Activated CD8-positive, alpha-beta memory T cell treated with anti-CD3 and anti-CD28 coated beads, Interleukin-2, amount 50 U/mL, for 4 hours (primary cell): ENCODE measurements around the gene CADM2.
"Not testable (repeated sequence)": the region's sequence is repeated elsewhere in the genome, so short reads cannot be mapped to it uniquely, and the experiment has no call there.

Experiments
- DNase-seq: peaks from one replicate; pipeline ENCODE4 v3.0.0-alpha.2; 2020

Gene CADM2

DNA sequence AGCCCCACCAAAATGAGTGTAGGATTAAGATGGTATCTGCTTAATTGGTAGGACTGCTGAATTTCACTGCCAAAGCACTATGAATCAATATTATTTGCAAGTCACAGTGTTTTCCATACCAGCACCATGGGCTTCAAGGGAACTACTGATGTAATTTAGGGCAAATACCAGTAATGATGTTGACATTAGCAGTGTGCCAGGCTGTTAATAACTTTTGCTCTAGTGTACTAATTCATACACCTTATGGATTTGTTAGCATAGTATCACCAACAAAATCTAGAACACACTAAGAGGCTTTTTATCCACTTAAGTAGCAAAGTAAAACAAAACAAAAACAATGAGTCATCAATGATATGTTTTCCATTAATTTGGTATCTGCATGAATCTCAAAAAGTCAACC, 888.2 kb downstream of the CADM2 start:
- DNase-seq = no peak

DNA sequence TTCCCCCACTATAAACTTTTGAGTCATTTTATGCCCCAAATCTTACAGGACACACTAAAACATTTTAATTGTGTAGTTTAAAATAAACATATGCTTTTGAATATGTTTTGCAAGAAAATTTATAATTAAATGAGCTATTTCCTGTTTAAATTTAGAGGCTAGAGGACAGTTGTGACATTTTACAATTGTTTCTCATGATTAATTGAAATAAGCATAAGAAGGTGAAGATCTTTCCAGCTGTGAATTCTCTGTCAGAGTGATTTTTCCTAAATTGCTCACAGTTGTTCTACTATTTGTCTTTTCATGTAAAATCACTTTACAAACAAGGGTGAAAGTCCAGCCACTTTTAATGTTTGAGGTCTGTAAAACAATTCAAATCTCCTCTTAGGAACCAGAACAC, 892.3 kb downstream of the CADM2 start:
- DNase-seq = no peak

DNA sequence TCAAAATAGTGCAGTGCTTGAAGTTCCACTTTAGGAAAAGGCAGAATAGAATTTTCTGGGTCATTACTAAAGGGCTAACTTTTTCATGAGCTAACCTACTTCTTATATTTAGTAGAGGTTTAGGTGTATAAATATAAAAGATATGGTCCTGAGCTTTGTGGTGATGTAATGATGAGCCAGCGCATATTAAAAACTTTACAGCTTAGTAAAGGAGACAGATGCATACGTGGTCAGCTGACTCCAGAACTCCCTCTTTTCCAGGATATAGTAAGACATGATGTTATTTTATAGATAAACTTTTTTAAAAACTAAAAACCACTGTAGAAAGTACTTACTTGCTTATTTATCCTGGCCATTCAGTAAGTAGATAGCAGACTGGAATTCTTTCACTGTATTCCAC, 895.0 kb downstream of the CADM2 start:
- no peak for DNase-seq

GRCh38 chr3:85862893-85863455, 904.2 kb downstream of the CADM2 start:
- no peak for DNase-seq

GRCh38 chr3:85864896-85865295, 906.1 kb downstream of the CADM2 start:
- no peak for DNase-seq

- DNase-seq = no peak
These were observed 908.3 kb downstream of the CADM2 start for GRCh38 chr3:85867072-85867471.

GRCh38 chr3:85875589-85875988, 916.8 kb downstream of the CADM2 start:
- DNase-seq = no peak

- DNase-seq = no peak
These were observed 918.8 kb downstream of the CADM2 start for GRCh38 chr3:85877631-85878030.

- no peak for DNase-seq
These were observed 923.1 kb downstream of the CADM2 start for GRCh38 chr3:85881833-85882393.

DNA sequence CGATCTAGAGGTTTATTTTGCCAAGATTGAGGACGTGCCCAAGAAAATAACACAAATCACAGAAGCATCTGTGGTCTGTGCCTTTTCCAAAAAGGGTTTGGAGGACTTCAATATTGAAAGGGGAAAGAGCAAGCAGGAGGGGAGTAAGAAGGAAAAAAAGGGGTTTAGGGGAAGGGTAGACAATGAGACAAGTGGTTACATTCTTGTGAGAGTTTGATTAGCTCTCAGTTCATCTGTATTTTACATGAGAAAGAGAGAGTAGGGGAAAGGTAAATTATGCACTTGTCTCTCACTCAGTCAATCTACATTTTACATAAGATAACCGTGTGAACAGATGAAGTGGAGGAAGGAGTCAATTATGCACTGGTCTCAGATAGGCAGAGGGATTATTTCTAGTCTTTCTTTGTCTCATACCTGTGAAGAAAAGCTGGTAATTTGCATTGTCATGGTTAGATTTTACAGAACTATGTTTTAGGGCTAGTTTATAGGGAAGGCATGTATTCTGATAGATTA, 931.3 kb downstream of the CADM2 start:
- no peak for DNase-seq

DNA sequence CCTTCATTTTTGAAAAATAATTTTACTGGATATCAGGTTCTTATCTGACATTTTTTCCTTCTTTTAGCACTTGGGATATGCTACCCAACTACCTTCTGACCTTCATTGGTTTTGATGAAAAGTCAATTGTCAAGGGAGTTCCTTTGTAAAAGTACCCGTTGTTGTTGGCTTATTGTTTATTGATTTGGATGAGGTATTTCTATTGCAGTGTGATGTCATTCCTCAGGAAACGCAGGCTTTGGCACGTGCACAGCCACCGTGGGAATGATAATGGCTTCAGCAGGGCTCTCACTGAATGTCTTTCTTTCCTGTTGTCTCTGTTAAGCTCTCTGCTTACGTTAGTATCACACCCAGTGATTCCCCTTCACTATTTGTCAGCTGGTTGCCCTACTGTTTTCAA, 944.6 kb downstream of the CADM2 start:
- no peak for DNase-seq

- DNase-seq = no peak
These were observed 954.2 kb downstream of the CADM2 start for GRCh38 chr3:85912980-85913379.

DNA sequence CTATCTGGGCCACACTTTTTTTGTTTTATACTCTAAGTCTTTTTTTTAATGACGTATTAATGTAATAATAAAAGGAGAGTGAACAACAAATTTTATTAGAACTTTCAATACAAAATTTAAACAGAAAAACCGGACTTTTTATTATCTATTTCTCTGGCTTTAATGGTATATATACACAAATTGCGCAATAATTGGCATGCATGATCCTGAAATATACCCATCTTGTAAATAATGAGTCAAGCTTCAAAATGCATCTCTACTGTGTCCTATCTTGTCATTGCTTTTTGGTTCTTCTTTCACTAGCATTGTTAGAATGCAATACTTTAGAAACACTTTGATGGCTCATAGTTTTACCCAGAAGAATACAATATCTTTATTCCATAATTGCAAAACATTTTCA, 963.6 kb downstream of the CADM2 start:
- DNase-seq = no peak

- no peak for DNase-seq
These were observed 971.9 kb downstream of the CADM2 start for GRCh38 chr3:85930718-85931117.

DNA sequence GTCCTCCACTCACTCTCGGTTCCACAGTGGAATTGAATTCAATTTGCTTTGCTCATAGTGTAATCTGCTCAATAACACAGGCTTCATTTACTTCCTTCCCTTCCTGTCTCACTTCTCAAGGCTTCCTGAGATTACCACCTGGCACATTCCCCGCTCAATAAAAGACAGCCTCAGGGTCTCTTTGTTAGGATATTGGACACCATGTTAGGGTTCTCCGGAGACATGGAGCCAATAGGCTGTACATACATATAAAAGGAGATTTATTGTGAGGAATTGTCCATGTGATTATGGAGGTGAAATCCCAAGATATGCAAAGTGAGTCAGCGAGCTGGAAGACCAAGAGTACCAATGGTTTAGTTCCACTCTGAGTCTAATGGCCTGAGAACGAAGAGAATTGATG, 974.5 kb downstream of the CADM2 start:
- no peak for DNase-seq

- DNase-seq = no peak
These were observed 976.4 kb downstream of the CADM2 start for GRCh38 chr3:85935171-85935570.

- no peak for DNase-seq
These were observed 980.3 kb downstream of the CADM2 start for GRCh38 chr3:85939074-85939482.

GRCh38 chr3:85950435-85950834, 991.6 kb downstream of the CADM2 start:
- DNase-seq = no peak

DNA sequence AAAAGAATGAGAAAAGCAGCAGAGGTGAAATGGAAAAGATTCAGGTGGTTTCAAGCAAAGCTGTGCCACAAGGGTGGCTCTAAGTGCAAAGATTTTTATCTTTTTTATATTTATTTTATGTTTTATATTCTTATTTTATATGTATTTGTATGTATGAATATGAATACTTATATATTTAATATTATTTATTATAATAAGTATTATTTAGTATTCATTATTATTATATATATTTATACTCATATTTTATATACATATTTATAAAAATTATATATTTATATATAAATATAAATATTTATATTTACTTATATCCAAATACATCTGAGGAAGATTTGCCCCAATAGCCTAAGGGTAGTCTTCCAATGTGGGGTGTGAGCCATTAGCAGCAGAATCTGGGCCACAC, 1002.0 kb downstream of the CADM2 start:
- DNase-seq = no peak

GRCh38 chr3:85977615-85978338, 1019.0 kb downstream of the CADM2 start:
- no peak for DNase-seq

- no peak for DNase-seq
These were observed 1020.2 kb downstream of the CADM2 start for GRCh38 chr3:85979034-85979433.

- not testable (repeated sequence) for DNase-seq
These were observed 1030.8 kb downstream of the CADM2 start for GRCh38 chr3:85989581-85989980.

GRCh38 chr3:86029590-86029989, 1070.8 kb downstream of the CADM2 start:
- no peak for DNase-seq

DNA sequence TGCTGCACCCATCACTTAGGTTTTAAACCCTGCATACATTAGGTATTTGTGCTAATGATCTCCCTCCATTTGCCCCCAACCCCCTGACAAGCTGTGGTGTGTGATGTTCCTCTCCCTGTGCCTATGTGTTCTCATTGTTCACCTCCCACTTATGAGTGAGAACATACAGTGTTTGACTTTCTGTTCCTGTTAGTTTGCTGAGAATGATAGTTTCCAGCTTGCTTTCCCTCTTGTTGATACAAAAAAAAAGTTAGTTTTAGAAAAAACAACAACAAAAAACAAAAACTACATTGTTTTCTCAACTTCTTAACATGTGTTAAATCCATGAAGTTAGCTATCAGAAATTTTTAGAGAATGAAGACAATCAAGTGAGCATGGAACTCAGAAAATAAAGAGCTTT, 1079.1 kb downstream of the CADM2 start:
- no peak for DNase-seq
